Activated T-cell treated with anti-CD3 and anti-CD28 coated beads, Interleukin-2, amount 50 U/mL, for 48 hours (primary cell): ENCODE measurements around the gene EML4.

ENCODE experiments used
- DNase-seq, 2 experiments: peaks; one replicate each; pipeline ENCODE4 v3.0.0-alpha.2; 2020

The EML4 gene

DNA sequence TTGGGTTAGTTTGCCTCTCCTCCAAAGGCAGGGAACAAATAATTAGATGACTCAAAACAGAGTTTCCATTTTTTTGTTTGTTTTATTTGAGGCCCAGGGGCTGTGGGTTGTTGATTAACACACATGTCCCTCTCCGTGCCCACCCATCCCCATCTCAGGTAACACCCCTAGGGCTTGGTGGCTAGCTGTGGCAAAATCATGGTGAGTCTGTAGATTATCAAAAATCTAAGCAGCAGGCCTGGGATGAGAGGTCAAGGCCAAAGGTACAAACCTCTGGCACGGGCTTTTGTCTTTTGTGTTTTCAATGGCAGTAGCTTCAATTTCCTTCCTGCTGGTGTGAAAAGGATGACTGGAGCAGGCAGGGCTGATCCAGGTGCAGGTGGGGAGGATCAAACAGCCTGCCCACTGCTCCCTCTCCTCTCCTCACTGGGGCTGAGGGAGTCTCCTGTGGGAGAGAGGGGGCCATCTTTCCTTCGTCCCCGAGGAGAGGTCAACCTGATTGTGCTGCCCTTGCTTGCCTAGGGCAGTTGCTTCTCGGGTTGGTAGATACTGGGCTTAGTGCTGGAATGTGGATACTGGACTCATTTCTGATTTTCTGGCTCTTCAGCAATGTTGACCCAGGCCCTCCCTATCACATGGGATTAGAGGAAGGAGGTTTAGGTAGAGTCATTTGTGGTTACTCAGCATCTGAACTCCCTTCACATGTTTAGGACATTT, 31.9 kb upstream of the EML4 start:
- no peak for DNase-seq

GRCh38 chr2:42138163-42139015, 30.8 kb upstream of the EML4 start:
- no peak for DNase-seq

- no peak for DNase-seq
These were observed 30.1 kb upstream of the EML4 start for GRCh38 chr2:42139101-42139500.

DNA sequence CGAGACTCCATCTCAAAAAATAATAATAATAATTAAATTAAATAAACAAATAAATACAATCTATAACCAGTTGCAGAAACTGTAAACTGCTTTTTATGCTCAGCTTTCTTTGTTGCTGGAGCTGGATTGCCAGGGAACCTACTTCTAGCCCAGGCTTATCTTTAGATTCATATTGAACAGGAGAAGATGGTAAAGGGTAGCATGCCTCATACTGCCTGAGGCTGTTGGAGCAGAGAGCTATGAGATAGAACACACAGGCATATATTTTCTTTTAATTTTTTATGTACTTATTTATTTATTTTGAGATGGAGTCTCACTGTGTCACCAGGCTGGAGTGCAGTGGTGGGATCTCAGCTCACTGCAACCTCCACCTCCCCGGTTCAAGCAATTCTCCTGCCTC, 28.7 kb upstream of the EML4 start:
- no peak for DNase-seq

DNA sequence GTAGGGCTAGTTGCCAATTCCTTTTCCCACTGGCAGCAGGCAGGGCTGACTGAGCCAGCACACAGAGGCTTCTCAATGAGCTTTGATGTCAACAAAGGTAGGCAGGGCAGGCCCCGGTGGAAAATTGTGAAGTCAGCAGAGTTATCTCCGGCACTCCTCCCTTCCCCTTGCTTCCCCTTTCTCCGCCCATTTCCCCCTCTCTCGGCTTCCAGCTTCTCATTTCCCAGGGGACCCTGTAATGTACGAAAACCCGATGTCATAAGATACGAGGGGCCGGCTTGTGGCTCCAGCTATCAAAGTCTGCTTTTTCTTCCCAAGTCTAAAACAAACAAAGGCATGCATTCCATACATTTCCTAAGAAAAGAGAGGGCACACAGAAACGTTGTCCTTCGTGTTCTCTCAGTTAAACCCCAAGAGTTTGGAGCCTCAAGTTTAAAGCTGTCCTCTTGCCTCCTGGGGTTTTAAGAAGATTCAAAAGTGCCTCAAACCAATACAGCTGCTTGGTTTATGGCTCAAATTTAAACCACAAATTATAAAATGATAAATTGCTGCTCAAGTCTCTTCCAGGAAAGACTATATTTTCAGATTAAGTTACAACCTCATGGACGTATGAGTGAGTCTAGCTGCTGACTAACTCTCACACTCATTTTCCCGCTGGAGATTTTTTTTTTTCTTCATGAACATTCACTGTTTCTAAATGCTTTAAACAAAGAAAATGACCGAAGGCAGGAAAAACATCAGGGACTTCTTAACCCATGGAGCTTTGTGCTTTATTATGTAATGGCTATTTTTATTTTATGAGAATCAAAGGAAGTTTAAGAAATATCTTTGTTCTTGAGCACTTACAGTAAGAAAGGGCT, 27.2 kb upstream of the EML4 start:
- DNase-seq, result peak in 1 of 2 experiments; percentile 30

DNA sequence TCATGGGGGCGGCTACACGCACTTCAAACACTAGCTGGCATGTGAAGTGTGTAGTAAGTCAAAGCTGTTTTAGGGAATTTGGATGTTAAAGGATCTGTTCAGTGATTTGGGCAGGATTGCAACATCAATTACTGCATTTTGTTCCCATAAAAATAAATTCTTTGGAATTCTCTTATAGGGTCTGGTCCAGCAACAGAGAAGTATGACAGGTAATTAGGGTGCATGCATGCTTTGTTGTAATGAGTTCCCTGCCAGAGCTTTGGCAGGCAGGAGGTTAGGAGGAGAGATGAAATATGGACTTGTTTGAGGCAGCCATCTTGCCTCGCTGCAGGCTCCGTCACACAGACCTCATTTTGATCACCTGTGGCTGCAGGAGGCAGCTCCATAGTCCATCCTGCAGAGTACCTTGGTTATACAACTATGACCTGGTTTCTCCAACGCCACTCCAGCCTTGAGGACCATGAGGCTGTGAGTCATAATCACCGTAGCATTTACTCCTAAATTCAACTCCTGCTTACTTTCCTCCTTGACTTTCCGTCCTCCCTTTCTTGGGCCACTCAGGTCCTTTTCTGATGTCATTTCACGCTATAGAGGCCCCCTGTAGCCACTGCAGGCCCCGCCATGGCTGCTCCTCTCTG, 26.5 kb upstream of the EML4 start:
- DNase-seq, result no peak

- no peak for DNase-seq
These were observed 21.4 kb upstream of the EML4 start for GRCh38 chr2:42147641-42148274.

DNA sequence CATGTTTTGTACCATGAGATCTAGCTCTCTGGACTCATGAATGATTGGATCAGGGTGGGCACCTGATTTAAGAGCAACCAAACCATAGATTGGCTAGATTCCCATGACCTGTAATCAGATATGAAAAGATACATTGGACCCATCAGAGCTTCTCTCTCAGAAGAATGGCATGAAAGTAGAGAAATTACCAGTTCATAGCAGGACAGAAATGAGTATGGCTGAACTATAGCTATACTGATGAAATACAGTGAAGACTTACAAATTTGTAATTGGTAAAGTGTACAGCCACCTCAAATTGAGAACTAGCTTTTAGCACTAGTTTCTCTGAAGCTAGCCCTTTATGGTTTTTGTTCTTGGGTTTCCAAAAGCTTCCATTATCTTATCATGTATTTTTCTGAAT, 19.0 kb upstream of the EML4 start:
- no peak for DNase-seq

GRCh38 chr2:42153944-42154581, 15.1 kb upstream of the EML4 start:
- no peak for DNase-seq

GRCh38 chr2:42156721-42157120, 12.4 kb upstream of the EML4 start:
- DNase-seq, result no peak

DNA sequence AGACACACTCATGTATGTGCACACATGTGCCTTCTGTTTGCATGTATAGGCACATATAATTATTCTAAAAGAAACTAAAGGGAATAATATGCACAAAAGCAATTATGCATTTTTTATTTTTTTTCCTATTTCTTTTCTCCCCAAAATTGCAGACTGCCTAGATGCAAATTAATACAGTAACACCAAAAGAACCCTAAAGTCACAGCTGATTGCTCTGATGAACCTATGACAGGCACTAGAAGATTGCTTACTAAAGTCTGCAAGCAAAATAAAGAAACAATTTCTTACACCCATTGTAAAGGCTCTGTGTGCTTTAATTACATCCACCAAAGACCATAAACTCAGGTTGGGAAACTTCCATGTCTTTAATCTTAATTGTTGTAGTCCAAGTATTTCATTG, 7.7 kb upstream of the EML4 start:
- no peak for DNase-seq

GRCh38 chr2:42163444-42164045, 5.6 kb upstream of the EML4 start:
- DNase-seq, result no peak

DNA sequence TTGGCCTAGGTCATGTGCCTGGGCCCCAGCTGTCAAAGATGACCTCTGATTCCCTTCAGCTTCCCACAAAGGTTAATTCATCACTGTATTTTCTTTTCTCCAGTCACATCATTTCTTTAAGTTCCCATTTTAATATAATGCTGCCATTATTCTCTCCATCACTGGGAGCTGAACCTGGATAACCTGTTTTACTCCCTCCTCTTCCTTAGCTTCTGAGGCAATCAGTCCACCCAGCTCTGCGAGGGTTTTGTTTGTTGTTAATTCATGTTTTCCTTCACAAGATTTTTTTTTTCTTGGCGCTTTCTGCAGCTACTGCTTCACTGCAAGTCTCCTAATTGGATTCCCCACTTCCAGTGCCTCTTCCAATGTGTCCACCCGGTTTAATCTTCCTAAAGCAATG, 5.1 kb upstream of the EML4 start:
- DNase-seq, result no peak

DNA sequence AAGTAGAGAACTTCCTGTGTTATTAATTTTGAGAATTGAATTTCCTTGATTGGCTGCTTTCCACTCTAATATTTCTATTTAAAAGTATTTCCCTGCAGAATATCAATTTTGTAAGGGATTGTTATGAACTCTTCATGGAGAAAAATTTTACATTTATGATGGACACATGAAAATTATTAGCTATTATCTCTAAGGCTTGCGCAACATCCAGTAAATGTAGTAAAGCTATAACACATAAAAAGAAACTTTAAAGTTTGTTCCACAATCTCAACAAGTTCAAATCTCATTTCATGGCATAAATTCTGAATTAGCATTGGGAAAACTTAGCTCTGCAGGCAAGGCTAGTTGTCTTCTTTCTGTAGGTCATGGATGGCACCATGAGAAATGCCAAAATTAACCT, 4.2 kb upstream of the EML4 start:
- DNase-seq, result no peak

GRCh38 chr2:42167458-42167857, 1.7 kb upstream of the EML4 start:
- DNase-seq, result no peak

- no peak for DNase-seq
These were observed 574 bp upstream of the EML4 start for GRCh38 chr2:42168459-42169099.

GRCh38 chr2:42169874-42170521, 845 bp downstream of the EML4 start:
- DNase-seq, result no peak

- DNase-seq, result no peak
These were observed 1.7 kb downstream of the EML4 start for GRCh38 chr2:42170619-42171395.

DNA sequence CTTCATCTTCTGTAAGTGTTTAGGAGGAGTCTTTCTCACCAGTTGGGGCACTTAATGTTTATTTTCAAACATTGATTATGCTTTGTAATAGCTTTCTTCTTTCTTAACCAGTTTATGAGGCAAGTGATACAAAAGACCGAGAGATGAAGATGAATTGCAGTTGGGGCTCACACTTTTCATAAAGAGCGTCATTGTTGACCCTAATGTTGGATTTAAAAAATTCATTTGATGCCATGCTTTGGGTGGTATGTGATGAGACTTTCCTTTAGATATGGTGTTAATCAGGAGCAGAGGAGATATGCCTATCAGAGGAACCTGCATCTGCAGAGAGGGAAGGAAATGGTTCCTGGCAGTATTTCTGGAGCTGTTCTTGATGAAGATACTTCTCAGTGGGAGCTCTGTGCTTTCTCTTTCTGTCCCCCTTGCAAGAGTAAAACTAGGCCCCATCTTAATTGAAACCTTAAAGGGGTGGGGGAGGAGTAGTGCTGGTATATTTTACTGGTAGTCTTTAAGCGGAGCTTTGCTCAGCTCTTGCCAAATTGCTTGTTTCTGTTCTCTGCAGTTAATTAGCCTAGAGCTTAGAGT, 2.3 kb downstream of the EML4 start:
- no peak for DNase-seq
